Measurements from ENCODE around the gene STK25. TPM values are rescaled to one million over a fixed set of nuclear protein-coding genes. Genes with fewer than 3 reads are reported as not detected.

Gene STK25
- polyA plus RNA-seq, 3 donors: 62.7 to 215 (median 69.5) TPM

DNA sequence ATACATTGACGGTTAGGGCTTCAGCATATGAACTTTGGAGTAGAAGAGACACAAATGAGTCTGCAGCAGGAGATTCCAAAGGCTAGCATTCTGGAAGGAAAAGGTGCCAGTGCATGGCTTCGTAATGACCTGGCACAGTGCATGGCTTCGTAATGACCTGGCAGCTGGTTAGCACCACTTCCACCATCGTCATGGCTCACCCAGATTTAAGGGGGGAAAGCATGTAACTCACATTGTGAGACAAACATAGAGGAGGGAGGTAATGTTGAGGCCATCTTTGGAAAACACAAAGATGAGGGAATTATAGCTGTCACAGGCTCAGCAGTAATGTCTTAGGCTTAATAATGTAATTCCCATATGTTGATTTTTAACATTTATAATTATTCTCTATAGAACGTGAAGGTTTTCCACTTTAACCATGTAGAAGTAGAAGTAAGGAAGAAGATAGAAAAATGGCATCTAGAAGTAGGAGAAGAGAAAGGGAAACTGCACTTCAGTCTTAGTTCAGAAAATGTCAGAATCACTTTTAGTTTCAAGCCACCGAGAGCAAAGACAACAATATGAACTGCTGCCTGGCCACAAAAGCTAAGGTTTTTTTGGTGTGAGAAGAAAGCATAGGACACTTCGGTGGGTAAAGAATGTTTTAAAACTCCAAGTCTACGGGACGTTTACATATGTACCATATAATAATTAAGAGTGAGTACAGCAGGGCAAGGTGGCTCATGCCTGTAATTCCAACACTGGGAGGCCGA, 6.8 kb upstream of the STK25 start:
- peak overlapping the region in 1 of 7 donors; percentile 56 for H3K27ac Mint-ChIP-seq

DNA sequence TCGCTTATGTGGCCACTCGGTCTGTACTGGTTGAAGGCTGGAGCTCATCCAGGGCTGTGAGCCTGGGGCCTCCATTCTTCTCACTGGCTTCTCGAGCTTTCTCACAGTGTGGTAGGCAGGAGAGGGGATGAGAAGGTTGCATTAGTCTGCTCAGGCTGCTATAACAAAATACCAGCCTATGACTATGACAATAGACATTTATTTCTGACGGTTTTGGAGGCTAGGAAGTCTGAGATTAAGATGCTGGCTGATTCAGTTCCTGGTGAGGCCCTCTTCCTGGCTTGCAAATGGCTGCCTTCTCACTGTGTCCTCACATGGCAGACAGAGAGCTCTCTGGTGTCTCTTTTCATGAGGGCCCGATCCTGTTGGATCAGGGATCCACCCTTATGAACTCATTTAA, 6.2 kb upstream of the STK25 start:
- Histone ChIP-seq H2AFZ (ENCODE audit: insufficient read depth, low read depth, low read length, poor library complexity, severe bottlenecking) (peak overlapping the region; percentile 6), H3K27me3 (ENCODE audit: control insufficient read depth in 2 of 2, insufficient read depth in 2 of 2, low read length in 2 of 2) (peaks cover 0 to 10% of the 10 kb centered on the region in 2 donors), H3K9me3 (replicated peaks in 1 of 2; ENCODE audit: control insufficient read depth in 1 of 2, insufficient read depth in 1 of 2, low read length in 2 of 2) (no peaks in the 10 kb centered on the region), H3K36me3 (replicated peaks in 1 of 2; ENCODE audit: control insufficient read depth in 1 of 2, insufficient read depth in 2 of 2, low read length in 2 of 2) (no peaks in the 10 kb centered on the region), H3K4me3 (replicated peaks in 1 of 3; ENCODE audit: low read depth in 2 of 3, low read length in 3 of 3) (no peak overlapping the region), H3K9ac (ENCODE audit: insufficient read depth, low read length, poor library complexity, severe bottlenecking) (no peak overlapping the region), H3K79me2 (ENCODE audit: insufficient read depth, low read length) (no peaks in the 10 kb centered on the region), H3K4me2 (replicated peaks; ENCODE audit: extremely low read depth, low read length, poor library complexity, severe bottlenecking) (no peak overlapping the region), H3K27ac (ENCODE audit: low read depth in 1 of 2, low read length in 2 of 2) (no peak overlapping the region), H3K4me1 (ENCODE audit: control insufficient read depth in 1 of 2, insufficient read depth in 2 of 2, low read length in 2 of 2) (no peaks in the 10 kb centered on the region), H4K20me1 (ENCODE audit: insufficient read depth, low read length) (no peaks in the 10 kb centered on the region)
- Mint-ChIP-seq H3K9me3 (peaks cover 0 to 8% (median 0%) of the 10 kb centered on the region in 7 donors), H3K36me3 (no peaks in the 10 kb centered on the region), H3K27ac (no peak overlapping the region), H3K4me1 (peaks cover 5% of the 10 kb centered on the region), H3K4me3 (no peak overlapping the region), H3K27me3 (ENCODE audit: low read depth in 3 of 3) (peaks cover 22 to 33% (median 28%) of the 10 kb centered on the region in 3 donors)
- TF ChIP-seq, protein P1, sequence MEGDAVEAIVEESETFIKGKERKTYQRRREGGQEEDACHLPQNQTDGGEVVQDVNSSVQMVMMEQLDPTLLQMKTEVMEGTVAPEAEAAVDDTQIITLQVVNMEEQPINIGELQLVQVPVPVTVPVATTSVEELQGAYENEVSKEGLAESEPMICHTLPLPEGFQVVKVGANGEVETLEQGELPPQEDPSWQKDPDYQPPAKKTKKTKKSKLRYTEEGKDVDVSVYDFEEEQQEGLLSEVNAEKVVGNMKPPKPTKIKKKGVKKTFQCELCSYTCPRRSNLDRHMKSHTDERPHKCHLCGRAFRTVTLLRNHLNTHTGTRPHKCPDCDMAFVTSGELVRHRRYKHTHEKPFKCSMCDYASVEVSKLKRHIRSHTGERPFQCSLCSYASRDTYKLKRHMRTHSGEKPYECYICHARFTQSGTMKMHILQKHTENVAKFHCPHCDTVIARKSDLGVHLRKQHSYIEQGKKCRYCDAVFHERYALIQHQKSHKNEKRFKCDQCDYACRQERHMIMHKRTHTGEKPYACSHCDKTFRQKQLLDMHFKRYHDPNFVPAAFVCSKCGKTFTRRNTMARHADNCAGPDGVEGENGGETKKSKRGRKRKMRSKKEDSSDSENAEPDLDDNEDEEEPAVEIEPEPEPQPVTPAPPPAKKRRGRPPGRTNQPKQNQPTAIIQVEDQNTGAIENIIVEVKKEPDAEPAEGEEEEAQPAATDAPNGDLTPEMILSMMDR (IDR thresholded peaks at IDR 0.05): no peak
- intact Hi-C loops (cut with micrococcal nuclease): no loop called here
- WGBS (ENCODE audit: insufficient coverage): 83% methylated on average over 1 of the region's 5 CpGs
- no peak for DNase-seq

More for the DNA sequence above, 6.8 kb upstream of the STK25 start:
- no peak overlapping the region for H3K9ac ChIP-seq (ENCODE audit: insufficient read depth, low read length, poor library complexity, severe bottlenecking)
- H3K79me2 ChIP-seq (ENCODE audit: insufficient read depth, low read length): no peaks in the 10 kb centered on the region
- no peak overlapping the region for H3K4me3 Mint-ChIP-seq
- peaks cover 20 to 30% (median 29%) of the 10 kb centered on the region in 3 donors for H3K27me3 Mint-ChIP-seq (ENCODE audit: low read depth in 3 of 3)
- DNase-seq: no peak
- peaks cover 0 to 8% (median 0%) of the 10 kb centered on the region in 7 donors for H3K9me3 Mint-ChIP-seq
- no peak overlapping the region for H2AFZ ChIP-seq (ENCODE audit: insufficient read depth, low read depth, low read length, poor library complexity, severe bottlenecking)
- H3K27me3 ChIP-seq (ENCODE audit: control insufficient read depth in 2 of 2, insufficient read depth in 2 of 2, low read length in 2 of 2): peaks cover 0 to 9% of the 10 kb centered on the region in 2 donors
- H3K4me3 ChIP-seq (replicated peaks in 1 of 3; ENCODE audit: low read depth in 2 of 3, low read length in 3 of 3): no peak overlapping the region
- H3K4me1 ChIP-seq (ENCODE audit: control insufficient read depth in 1 of 2, insufficient read depth in 2 of 2, low read length in 2 of 2): no peaks in the 10 kb centered on the region
- WGBS (ENCODE audit: insufficient coverage): 85% methylated on average over 4 of the region's 10 CpGs
- no peaks in the 10 kb centered on the region for H3K9me3 ChIP-seq (replicated peaks in 1 of 2; ENCODE audit: control insufficient read depth in 1 of 2, insufficient read depth in 1 of 2, low read length in 2 of 2)
- peaks cover 1% of the 10 kb centered on the region for H3K4me1 Mint-ChIP-seq
- no peaks in the 10 kb centered on the region for H3K36me3 ChIP-seq (replicated peaks in 1 of 2; ENCODE audit: control insufficient read depth in 1 of 2, insufficient read depth in 2 of 2, low read length in 2 of 2)
- H3K4me2 ChIP-seq (replicated peaks; ENCODE audit: extremely low read depth, low read length, poor library complexity, severe bottlenecking): no peak overlapping the region
- no peaks in the 10 kb centered on the region for H4K20me1 ChIP-seq (ENCODE audit: insufficient read depth, low read length)
- TF ChIP-seq, protein P1 (IDR thresholded peaks at IDR 0.05): no peak
- intact Hi-C loops (cut with micrococcal nuclease): no loop called here
- no peaks in the 10 kb centered on the region for H3K36me3 Mint-ChIP-seq
- no peak overlapping the region for H3K27ac ChIP-seq (ENCODE audit: low read depth in 1 of 2, low read length in 2 of 2)

Measured in CD14-positive monocyte (primary cell).